Liver (tissue), 9 donors: Measurements from ENCODE around the gene DOP1B. TPM values are rescaled to one million over a fixed set of nuclear protein-coding genes. Genes with fewer than 3 reads are reported as not detected.

Experiments used
- DNase-seq: peaks from one replicate; pipeline ENCODE4 v3.0.0-alpha.2; 2017; ENCODE audit warnings: low spot score
- H3K27ac ChIP-seq, 2 donors: one replicate each; pipeline ENCODE4 v1.7.0; 2013; ENCODE audit warnings: inconsistent platforms in 2 of 2, low read length in 2 of 2, control low read depth in 1 of 2, low read depth in 1 of 2, mild to moderate bottlenecking in 1 of 2
- H3K27me3 ChIP-seq, 4 donors: one replicate each; pipeline versions ENCODE4 v1.6.1 to v1.7.0; 2013; ENCODE audit warnings: low read length in 3 of 4, inconsistent platforms in 1 of 4, mild to moderate bottlenecking in 1 of 4, moderate library complexity in 1 of 4; ENCODE audit not compliant: control insufficient read depth in 4 of 4, insufficient read depth in 4 of 4
- H3K36me3 ChIP-seq, 4 donors: one replicate each; pipeline versions ENCODE4 v1.6.1 to v1.7.0; 2013; ENCODE audit warnings: low read length in 3 of 4, mild to moderate bottlenecking in 3 of 4, low read depth in 1 of 4, moderate library complexity in 1 of 4; ENCODE audit not compliant: control insufficient read depth in 4 of 4, insufficient read depth in 3 of 4
- H3K4me1 ChIP-seq, 4 donors: one replicate each; pipeline versions ENCODE4 v1.6.1 to v1.7.0; 2013; ENCODE audit warnings: low read length in 3 of 4, mild to moderate bottlenecking in 3 of 4, moderate library complexity in 1 of 4; ENCODE audit not compliant: control insufficient read depth in 4 of 4, insufficient read depth in 4 of 4
- H3K4me3 ChIP-seq, 3 donors: one replicate each; pipeline versions ENCODE4 v1.6.1 to v1.7.0; 2013; ENCODE audit warnings: low read length in 3 of 3, control low read depth in 1 of 3, low read depth in 1 of 3, mild to moderate bottlenecking in 1 of 3
- H3K9ac ChIP-seq, 2 donors: one replicate each; pipeline ENCODE4 v1.7.0; 2013; ENCODE audit warnings: low read length in 2 of 2, mild to moderate bottlenecking in 2 of 2, moderate library complexity in 2 of 2, control low read depth in 1 of 2, low read depth in 1 of 2
- H3K9me3 ChIP-seq, 4 donors: one replicate each; pipeline versions ENCODE4 v1.6.1 to v1.7.0; 2013; ENCODE audit warnings: low read length in 3 of 4; ENCODE audit not compliant: control insufficient read depth in 4 of 4
- CTCF ChIP-seq: fragments of 150-350 bp; IDR thresholded peaks from 2 replicates; pipeline ENCODE4 v1.5.1; 2017; ENCODE audit warnings: improper control_type of control experiment, low read depth, low read length; ENCODE audit not compliant: missing input control
- FOXA1 ChIP-seq: IDR thresholded peaks from 2 replicates; pipeline ENCODE4 v1.6.1; 2016; ENCODE audit warnings: antibody characterized with exemption
- FOXA2 ChIP-seq: IDR thresholded peaks from 2 replicates; pipeline ENCODE4 v1.6.1; 2016; ENCODE audit warnings: antibody characterized with exemption
- GABPA ChIP-seq, 2 donors: IDR thresholded peaks in 1 of 2; conservative IDR thresholded peaks in 1 of 2; 2 replicates each; pipeline ENCODE4 v1.6.1; 2016; ENCODE audit warnings: antibody characterized with exemption in 2 of 2, mild to moderate bottlenecking in 1 of 2, moderate library complexity in 1 of 2
- HNF4A ChIP-seq, 2 donors: conservative IDR thresholded peaks; 2 replicates each; pipeline ENCODE4 v1.6.1; 2016; ENCODE audit warnings: antibody characterized with exemption in 2 of 2, mild to moderate bottlenecking in 2 of 2
- HNF4G ChIP-seq: IDR thresholded peaks from 2 replicates; pipeline ENCODE4 v1.6.1; 2016; ENCODE audit warnings: antibody characterized with exemption
- NR2F2 ChIP-seq: IDR thresholded peaks from 2 replicates; pipeline ENCODE4 v1.6.1; 2016; ENCODE audit warnings: antibody characterized with exemption
- RAD21 ChIP-seq, 2 donors: IDR thresholded peaks; 2 replicates each; pipeline ENCODE4 v1.6.1; 2016; ENCODE audit warnings: antibody characterized with exemption in 2 of 2, mild to moderate bottlenecking in 2 of 2
- REST ChIP-seq: IDR thresholded peaks from 2 replicates; pipeline ENCODE4 v1.6.1; 2016; ENCODE audit warnings: antibody characterized with exemption, mild to moderate bottlenecking
- RXRA ChIP-seq, 2 donors: IDR thresholded peaks; 2 replicates each; pipeline ENCODE4 v1.6.1; 2017 to 2018; ENCODE audit warnings: antibody characterized with exemption in 2 of 2, mild to moderate bottlenecking in 1 of 2
- SP1 ChIP-seq: IDR thresholded peaks from 2 replicates; pipeline ENCODE4 v1.6.1; 2018; ENCODE audit warnings: antibody characterized with exemption, mild to moderate bottlenecking
- WGBS: extraction: QIAGEN DNeasy Blood & Tissue Kit; methylation state at CpG from one replicate; pipeline ENCODE4 v1.1.7; 2013; 5-methylcytosine and 5-hydroxymethylcytosine counted together
- polyA plus RNA-seq, 2 donors: library from polyadenylated mRNA; stranded (reverse) in 1 of 2; unstranded in 1 of 2; fragments of 200-250 nt in 1 of 2; fragments of >200 nt in 1 of 2; fragmentation: Nextera tagmentation in 1 of 2; extraction: Ambion mirVana in 1 of 2; gene quantifications; one replicate each; pipeline versions ENCODE4 v1.2.1 to v1.2.3, GENCODE V29; 2013 to 2015
- total RNA-seq, 2 donors: library from RNA; depleted of rRNA; stranded (reverse); fragments of >200 nt; gene quantifications; one replicate each; pipeline ENCODE4 v1.2.3, GENCODE V29; 2014
- TF ChIP-seq, protein P1 (sequence below): IDR thresholded peaks from 2 replicates; pipeline ENCODE4 v1.6.1; 2016; ENCODE audit warnings: antibody characterized with exemption
- donor health status: healthy.
- donor health status: healthy.
- donor health status: healthy.
- donor health status: healthy.
- donor health status: healthy.

Gene DOP1B
- total and polyA plus RNA-seq, 4 donors = 5.8 to 7.1 (median 6.3) TPM

- no peaks in the 10 kb centered on the region for H3K9me3 ChIP-seq
- peaks cover 0 to 14% (median 7%) of the 10 kb centered on the region in 4 donors for H3K4me1 ChIP-seq
- DNase-seq = no peak
- TF ChIP-seq RAD21 (IDR thresholded peaks at IDR 0.05) = no peak
- TF ChIP-seq, protein P1, sequence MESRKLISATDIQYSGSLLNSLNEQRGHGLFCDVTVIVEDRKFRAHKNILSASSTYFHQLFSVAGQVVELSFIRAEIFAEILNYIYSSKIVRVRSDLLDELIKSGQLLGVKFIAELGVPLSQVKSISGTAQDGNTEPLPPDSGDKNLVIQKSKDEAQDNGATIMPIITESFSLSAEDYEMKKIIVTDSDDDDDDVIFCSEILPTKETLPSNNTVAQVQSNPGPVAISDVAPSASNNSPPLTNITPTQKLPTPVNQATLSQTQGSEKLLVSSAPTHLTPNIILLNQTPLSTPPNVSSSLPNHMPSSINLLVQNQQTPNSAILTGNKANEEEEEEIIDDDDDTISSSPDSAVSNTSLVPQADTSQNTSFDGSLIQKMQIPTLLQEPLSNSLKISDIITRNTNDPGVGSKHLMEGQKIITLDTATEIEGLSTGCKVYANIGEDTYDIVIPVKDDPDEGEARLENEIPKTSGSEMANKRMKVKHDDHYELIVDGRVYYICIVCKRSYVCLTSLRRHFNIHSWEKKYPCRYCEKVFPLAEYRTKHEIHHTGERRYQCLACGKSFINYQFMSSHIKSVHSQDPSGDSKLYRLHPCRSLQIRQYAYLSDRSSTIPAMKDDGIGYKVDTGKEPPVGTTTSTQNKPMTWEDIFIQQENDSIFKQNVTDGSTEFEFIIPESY = no peak
- TF ChIP-seq HNF4A (conservative IDR thresholded peaks at IDR 0.05) = no peak
- TF ChIP-seq REST = no peak
- H3K9ac ChIP-seq = no peak overlapping the region
- no peak overlapping the region for H3K27ac ChIP-seq
- no peaks in the 10 kb centered on the region for H3K36me3 ChIP-seq
- H3K4me3 ChIP-seq = no peak overlapping the region
- 93% methylated on average over 5 of the region's 5 CpGs for WGBS
- H3K27me3 ChIP-seq = no peaks in the 10 kb centered on the region
These were observed 30.0 kb upstream of the DOP1B start for GRCh38 chr21:36126621-36127110.

DNA sequence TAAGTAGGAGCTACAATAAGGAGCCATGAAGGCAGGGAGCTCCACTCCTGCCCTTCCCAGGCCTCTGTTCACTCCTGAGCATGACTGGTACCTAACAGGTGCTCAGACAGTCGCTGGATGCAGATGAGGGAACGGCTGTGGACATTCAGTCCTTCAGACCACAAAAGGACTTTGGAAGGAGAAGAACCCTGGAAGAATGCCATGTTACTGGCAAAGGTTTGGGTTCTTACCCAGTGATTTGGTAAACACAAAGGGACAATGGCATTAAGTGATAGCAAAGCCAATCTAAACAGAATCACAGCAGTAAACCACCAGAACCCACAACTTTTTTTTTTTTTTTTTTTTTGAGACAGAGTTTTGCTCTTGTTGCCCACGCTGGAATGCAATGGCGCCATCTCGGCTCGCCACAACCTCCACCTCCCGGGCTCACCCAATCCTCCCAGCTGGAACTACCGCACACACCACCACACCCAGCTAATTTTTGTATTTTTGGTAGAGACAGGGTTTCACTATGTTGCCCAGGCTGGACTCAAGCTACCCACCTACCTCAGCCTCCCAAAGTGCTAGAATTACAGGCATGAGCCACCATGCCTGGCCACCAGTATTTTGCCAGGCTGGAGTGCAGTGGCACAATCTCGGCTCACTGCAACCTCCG lies 29.2 kb upstream of the DOP1B start:
- H3K36me3 ChIP-seq = no peaks in the 10 kb centered on the region
- no peaks in the 10 kb centered on the region for H3K27me3 ChIP-seq
- no peak overlapping the region for H3K27ac ChIP-seq
- no peak for DNase-seq
- H3K9ac ChIP-seq = no peak overlapping the region
- 49% methylated on average over 10 of the region's 10 CpGs for WGBS
- peak; percentile 41 for TF ChIP-seq HNF4G
- no peak for TF ChIP-seq NR2F2
- no peak for TF ChIP-seq FOXA1
- TF ChIP-seq RXRA (IDR thresholded peaks at IDR 0.05) = peak; percentile 36 to 40
- TF ChIP-seq FOXA2 = peak; percentile 49
- peak; percentile 62 to 79 for TF ChIP-seq HNF4A (conservative IDR thresholded peaks at IDR 0.05)
- TF ChIP-seq GABPA (IDR thresholded peaks at IDR 0.05 in 1 of 2, conservative IDR thresholded peaks at IDR 0.05 in 1 of 2) = no peak
- peak; percentile 71 for TF ChIP-seq SP1
- no peak overlapping the region for H3K4me3 ChIP-seq
- peaks cover 0 to 14% (median 7%) of the 10 kb centered on the region in 4 donors for H3K4me1 ChIP-seq
- H3K9me3 ChIP-seq = no peaks in the 10 kb centered on the region

GRCh38 chr21:36127977-36128376 lies 28.6 kb upstream of the DOP1B start:
- no peak for TF ChIP-seq HNF4G
- TF ChIP-seq HNF4A (conservative IDR thresholded peaks at IDR 0.05) = no peak
- no peak for TF ChIP-seq RXRA (IDR thresholded peaks at IDR 0.05)
- no peak for TF ChIP-seq RAD21 (IDR thresholded peaks at IDR 0.05)
- no peak for TF ChIP-seq CTCF
- no peaks in the 10 kb centered on the region for H3K36me3 ChIP-seq
- no peak overlapping the region for H3K9ac ChIP-seq
- no peak overlapping the region for H3K27ac ChIP-seq
- 66% methylated on average over 5 of the region's 5 CpGs for WGBS
- H3K9me3 ChIP-seq = no peaks in the 10 kb centered on the region
- DNase-seq = no peak
- H3K4me3 ChIP-seq = no peak overlapping the region
- peaks cover 0 to 14% (median 7%) of the 10 kb centered on the region in 4 donors for H3K4me1 ChIP-seq
- no peaks in the 10 kb centered on the region for H3K27me3 ChIP-seq
